GM18517 (cell line): Measurements from ENCODE around the gene CMTM4.
"Not testable (repeated sequence)": the region's sequence is repeated elsewhere in the genome, so short reads cannot be mapped to it uniquely, and the experiment has no call there.

Experiments
- ATAC-seq: cut with Tn5 transposase; IDR thresholded peaks from one replicate; pipeline ENCODE4 v1.9.1; 2021; ENCODE audit warnings: mild to moderate bottlenecking, moderate library complexity; ENCODE audit not compliant: unreplicated experiment

CMTM4 gene

DNA sequence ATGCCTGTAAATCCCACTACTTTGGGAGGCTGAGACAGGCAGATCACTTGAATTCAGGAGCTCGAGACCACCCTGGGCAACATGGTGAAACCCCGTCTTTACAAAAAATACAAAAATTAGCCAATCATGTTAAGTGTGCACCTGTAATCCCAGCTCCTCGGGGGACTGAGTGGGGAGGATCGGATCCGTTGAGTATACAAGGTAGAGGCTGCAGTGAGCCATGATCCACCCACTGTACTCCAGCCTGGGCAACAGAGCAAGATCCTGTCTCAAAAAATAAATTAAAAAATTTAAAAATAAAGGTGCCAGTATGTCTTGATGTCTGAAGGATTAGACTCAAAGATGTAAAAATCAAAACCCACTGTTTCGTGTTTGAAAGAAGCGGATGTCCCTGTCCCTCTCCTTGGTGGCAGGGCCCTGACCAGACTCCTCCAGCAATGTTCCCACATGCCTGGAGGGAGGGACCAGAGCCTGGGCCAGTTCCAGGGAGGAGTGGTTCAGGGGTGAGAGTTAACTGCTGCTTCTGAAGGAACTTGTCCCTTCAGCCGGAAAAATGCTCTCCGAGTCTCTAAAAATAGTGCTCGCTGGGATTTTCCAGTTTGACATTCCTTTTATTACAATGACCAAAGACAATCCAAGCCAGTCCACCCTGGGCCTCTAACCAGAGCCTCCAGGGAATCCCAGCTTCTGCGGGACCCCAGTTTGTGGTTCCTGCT lies 9.4 kb upstream of the CMTM4 start:
- no peak for ATAC-seq

DNA sequence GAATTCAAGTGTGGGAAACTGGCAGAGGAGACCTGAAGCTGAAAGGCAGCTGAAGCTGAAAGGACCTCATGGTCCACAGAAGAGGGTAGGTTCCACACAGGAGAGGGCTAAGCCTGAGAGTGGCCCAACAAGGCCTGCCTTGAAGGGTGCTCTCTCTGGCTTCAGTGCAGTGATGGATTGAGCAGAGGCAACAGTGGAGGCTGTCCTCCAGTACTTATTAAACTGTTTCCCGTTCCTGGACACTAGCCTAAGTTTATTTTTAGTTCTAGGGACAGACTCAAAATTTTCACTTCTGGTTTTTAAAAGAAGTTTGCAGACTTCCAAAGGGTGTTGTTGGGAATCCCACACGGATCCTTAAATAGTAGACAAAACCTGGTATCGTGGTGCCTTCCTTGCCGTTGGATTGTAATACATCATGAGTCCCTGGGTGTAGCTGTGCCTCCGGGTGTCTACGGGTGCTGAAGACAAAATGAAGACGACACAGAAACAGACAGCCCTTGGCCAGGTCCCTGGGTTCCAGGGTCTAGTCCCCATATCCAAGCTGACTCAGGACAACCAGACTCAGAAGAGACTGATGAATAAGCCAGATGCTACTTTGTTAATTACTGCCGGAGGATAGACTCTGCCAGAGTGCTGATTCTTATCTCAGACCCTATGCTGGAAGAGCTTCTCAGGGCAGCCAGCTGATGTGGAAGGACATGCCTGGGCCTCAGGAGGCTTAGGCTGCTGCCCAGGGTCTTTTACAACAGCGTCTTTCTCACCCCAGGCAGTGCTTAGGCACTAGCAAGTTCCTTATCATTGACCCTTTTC lies 7.1 kb upstream of the CMTM4 start:
- no peak for ATAC-seq

DNA sequence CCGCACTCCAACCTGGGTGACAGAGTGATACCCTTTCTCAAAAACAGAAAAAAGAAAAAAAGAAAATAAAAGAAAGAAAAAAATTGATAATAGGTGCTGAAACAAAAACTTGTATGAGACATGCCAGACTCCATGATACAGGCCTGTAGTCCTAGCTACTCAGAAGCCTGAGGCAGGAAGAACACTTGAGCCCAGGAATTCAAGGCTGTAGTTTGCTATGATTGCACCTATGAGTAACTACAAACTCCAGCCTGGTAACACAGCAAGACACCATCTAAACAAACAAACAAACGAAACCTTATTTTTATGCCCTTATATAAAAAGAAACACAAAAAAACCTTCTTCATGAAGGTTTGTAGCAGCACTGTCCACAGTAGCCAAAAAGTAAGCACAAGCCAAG lies 5.0 kb upstream of the CMTM4 start:
- no peak for ATAC-seq

- no peak for ATAC-seq
Measured at GRCh38 chr16:66701026-66701425, 4.5 kb upstream of the CMTM4 start.

GRCh38 chr16:66699898-66700297 lies 3.4 kb upstream of the CMTM4 start:
- ATAC-seq = no peak

GRCh38 chr16:66698046-66698445 lies 1.5 kb upstream of the CMTM4 start:
- ATAC-seq = no peak

- ATAC-seq = peak; percentile 53
Measured at GRCh38 chr16:66695935-66696668, 441 bp downstream of the CMTM4 start.

DNA sequence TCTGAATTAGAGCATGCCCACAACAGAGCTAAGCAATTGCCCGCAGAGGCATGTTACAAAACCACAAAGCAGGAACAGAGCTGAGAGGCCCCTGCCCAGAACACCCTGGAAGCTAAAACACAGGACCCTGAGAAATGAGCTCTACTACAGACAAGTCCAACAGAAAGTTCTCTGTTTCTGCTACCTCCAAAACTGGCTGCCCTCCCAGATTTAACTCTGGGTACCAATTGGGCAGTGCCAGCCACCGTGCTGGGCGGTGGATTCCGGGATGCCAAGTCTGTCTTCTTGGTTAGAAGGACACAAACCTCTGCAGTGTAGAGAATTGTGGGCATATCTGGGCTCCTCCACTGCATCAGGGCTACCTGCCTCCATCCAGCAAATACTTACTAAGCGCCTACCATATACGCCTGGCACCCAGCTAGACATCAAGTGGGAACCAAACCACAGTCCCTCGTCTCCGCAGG lies 1.0 kb downstream of the CMTM4 start:
- ATAC-seq = no peak

DNA sequence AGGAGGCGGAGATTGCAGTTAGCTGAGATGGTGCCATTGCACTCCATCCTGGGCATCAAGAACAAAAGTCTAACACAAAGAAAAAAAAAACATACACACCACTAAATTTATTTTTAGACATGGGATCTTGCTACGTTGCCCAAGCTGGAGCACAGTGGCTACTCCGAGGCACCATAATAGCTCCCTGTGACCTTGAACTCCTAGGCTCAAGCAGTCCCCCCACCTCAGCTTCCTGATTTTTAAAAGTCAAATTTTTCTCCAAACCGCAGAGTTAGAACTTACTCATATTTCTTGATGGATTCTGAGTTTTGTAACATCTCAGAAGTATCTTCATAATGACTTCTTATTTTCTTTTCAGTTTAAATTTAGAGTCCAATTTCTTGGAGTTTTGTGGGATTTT lies 3.4 kb downstream of the CMTM4 start:
- ATAC-seq = no peak

- no peak for ATAC-seq
Measured at GRCh38 chr16:66692341-66692740, 4.2 kb downstream of the CMTM4 start.

DNA sequence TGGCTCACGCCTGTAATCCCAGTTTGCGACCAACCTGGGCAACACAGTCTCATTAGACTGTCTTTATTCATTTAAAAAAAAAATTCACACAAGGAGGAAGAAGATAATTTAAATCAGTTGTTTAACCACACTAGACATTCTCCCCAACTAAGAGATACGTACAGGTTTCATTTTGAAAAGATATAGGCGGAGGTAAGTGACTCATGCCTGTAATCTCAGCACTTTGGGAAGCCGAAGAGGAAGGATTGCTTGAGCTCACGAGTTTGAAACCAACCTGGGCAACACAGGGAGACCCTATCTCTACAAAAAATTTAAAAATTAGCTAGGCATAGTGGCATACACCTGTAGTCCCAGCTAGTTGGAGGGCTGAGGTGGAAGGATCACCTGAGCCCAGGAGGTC lies 5.3 kb downstream of the CMTM4 start:
- ATAC-seq = no peak

DNA sequence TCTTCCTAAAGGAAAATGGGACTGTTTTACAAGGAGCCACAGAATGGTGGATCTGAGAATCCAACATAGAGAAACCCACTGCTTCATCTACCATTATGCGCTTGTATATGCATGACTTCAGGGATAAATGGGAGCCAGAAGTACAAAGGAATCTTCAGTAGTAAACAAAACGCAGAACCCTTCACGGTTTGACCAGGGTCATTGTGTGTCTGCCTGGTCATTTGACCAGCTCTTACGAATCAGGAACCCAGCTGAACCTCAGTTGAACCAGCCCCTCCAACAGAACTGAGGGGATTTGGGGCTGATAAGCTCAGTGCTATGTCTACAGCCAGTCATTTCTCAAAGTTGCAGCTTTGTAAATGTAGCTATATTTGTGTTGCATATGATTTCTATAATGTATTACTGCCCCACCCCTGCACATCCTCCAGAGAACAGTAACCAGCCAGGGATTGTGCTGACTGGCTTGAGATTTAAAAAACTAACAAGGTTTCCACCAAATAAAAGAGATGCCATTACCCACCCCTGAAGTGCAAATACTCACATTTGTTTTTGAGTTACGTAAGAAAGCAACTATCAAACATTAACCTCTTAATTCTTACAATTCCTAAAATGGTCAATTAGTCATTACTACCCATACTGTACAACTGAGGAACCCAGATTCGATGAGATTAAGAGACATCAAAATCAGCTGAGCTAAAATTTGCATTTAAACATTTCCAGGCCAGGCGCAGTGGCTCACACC lies 6.3 kb downstream of the CMTM4 start:
- ATAC-seq = no peak

DNA sequence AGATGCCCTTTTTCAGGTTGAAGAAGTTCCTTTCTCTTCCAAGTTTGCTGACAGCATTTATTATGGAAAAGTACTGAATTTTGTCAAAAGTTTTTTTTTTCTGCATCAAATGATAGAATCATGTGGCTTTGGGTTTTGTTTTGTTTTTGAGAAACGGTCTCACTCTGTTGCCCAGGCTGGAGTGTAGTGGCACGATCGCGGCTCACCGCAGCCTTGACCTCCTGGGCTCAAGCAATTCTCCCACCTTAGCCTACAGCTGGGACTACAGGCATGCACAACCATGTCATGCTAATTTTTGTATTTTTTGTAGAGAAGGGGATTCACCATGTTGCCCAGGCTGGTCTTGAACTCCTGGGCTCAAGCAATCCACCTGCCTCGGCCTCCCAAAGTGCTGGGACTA lies 7.3 kb downstream of the CMTM4 start:
- ATAC-seq = no peak

- ATAC-seq = no peak
Measured at GRCh38 chr16:66687906-66688625, 8.5 kb downstream of the CMTM4 start.

DNA sequence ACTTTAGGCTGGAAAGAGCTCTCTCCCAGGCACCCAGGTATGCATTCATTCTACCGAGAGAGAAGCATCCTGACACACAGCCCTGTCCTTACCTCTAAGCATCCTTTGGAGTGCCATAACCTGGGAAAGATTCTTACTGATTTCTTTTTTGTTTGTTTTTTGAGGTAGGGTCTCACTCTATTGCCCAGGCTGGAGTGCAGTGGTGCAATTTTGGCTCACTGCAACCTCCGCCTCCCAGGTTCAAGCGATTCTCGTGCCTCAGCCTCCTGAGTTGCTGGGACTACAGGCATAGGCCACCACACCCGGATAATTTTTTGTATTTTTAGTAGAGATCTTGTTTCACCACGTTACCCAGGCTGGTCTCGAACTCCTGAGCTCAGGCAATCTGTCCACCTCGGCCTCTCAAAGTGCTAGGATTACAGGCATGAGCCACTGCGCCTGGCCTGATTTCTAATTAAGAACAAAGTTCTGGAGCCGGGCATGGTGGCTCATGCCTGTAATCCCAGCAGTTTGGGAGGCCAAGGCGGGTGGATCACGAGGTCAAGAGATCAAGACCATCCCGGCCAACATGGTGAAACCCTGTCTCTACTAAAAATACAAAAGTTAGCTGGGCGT lies 10.9 kb downstream of the CMTM4 start:
- ATAC-seq = not testable (repeated sequence)

DNA sequence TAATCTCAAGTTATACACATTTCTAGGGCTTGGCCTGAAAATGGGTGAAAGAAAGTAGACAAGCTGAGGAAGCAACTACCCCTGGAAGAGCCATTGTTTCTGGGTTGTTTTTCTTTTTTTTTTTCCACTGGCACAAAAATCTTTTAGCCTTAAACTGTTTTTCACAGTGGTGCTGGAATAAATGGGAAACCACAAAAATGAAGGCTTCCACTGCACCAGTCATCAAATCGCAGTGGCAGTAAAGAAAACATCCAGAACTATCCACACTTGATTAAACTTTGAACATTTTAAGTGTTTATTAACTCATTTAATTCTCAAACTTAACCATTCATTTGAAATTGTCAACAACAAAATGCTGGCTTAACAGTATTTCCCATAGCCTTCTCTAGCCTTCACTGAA lies 14.3 kb downstream of the CMTM4 start:
- no peak for ATAC-seq

- ATAC-seq = no peak
Measured at GRCh38 chr16:66681676-66682075, 14.9 kb downstream of the CMTM4 start.

GRCh38 chr16:66678337-66678736 lies 18.2 kb downstream of the CMTM4 start:
- no peak for ATAC-seq

DNA sequence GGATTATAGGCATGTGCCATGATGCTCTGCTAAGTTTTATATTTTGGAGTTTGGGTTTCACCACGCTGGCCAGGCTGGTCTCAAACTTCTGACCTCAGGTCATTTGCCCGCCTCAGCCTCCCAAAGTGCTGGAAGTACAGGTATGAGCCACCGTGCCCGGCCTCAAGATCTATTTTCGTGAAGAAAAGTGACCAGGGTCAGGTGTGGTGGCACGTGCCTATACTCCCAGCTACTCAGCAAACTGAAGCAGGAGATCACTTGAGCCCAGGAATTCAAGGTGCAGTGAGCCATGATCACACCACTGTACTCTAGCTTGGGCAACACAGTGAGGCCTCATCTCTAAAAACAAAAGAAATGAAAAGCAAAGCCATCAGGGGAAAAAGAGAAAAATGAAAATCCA lies 18.7 kb downstream of the CMTM4 start:
- no peak for ATAC-seq

- ATAC-seq = no peak
Measured at GRCh38 chr16:66677179-66677578, 19.4 kb downstream of the CMTM4 start.
